Erythroblast (primary cell): ENCODE data around the gene NELFCD.

Experiments
- GATA1 ChIP-seq: IDR thresholded peaks from 2 replicates; pipeline ENCODE4 v1.6.1; 2011; ENCODE audit warnings: low read depth, mild to moderate bottlenecking, control low read depth, low read length, moderate library complexity
- POLR2A ChIP-seq: IDR thresholded peaks from 2 replicates; pipeline ENCODE4 v1.6.1; 2011; ENCODE audit warnings: mild to moderate bottlenecking, low read length

DNA sequence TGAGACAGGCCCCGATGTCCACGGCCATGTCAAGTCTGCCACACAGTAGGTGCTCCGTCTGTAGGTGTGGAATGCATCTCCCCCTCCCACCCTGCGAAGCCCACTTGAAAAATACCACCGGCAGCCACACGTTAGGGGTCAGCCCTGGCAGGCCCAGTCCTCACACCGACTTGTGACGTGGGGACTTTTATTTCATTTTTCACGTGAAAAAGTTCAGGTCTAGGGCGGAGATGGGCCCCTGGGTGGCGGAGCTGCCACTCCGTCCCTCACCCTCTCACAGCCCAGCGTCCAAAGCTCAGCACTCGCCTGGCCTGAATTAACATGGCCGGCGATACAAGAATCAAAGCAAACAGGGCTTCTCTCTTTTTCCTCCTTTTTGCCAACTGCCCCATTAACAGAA, 34.4 kb downstream of the NELFCD start:
- TF ChIP-seq POLR2A (no peak), GATA1 (no peak)
